PC-3 (cell line): Measurements from ENCODE around the gene SLC35B1. TPM values are rescaled to one million over a fixed set of nuclear protein-coding genes. Genes with fewer than 3 reads are reported as not detected.

Source experiments
- ATAC-seq: fragments of 200-7000 bp; cut with Tn5 transposase; 2 replicates; pipeline ENCODE4 v1.9.1; 2020; ENCODE audit warnings: mild to moderate bottlenecking, moderate library complexity
- BruUV-seq: library from RNA; stranded (reverse); fragments of 400-500 nt; replicated peaks from 2 replicates; lab custom pipeline; 2021; lab: Mats Ljungman, UMichigan
- CTCF ChIA-PET: fragments of 300-600 bp; sonication (Branson Sonifier 250); formaldehyde crosslinking; loops from one replicate; lab custom pipeline; 2022; ENCODE audit warnings: antibody characterized with exemption; lab: Charles Lee
- POLR2A ChIA-PET: fragments of 300-600 bp; sonication (Branson Sonifier 250); formaldehyde crosslinking; loops from one replicate; lab custom pipeline; 2022; ENCODE audit warnings: antibody characterized with exemption; ENCODE audit not compliant: unreplicated experiment; lab: Charles Lee
- DNase-seq: peaks from one replicate; pipeline ENCODE4 v3.0.0-alpha.2; 2015
- H2AFZ ChIP-seq: fragments of 300-600 bp; sonication (generic); 2 replicates; pipeline ENCODE4 v1.6.0; 2016; ENCODE audit warnings: antibody characterized with exemption, low read length
- H3F3A ChIP-seq: fragments of 300-600 bp; sonication (generic); one replicate; pipeline ENCODE4 v1.6.0; 2017; ENCODE audit warnings: antibody characterized with exemption, low read length, control low read depth, mild to moderate bottlenecking; ENCODE audit not compliant: unreplicated experiment
- H3K27ac ChIP-seq: fragments of 300-600 bp; sonication (generic); 2 replicates; pipeline ENCODE4 v1.5.1; 2016; ENCODE audit warnings: mild to moderate bottlenecking, low read length
- H3K27me3 ChIP-seq: fragments of 300-600 bp; sonication (generic); 2 replicates; pipeline ENCODE4 v1.6.1; 2016; ENCODE audit warnings: low read length, mixed read lengths
- H3K36me3 ChIP-seq: fragments of 300-600 bp; sonication (generic); 2 replicates; pipeline ENCODE4 v1.6.1; 2016; ENCODE audit warnings: low read depth, mixed run types, low read length, mixed read lengths
- H3K4me1 ChIP-seq: fragments of 300-600 bp; sonication (generic); 2 replicates; pipeline ENCODE4 v1.5.1; 2016; ENCODE audit warnings: low read length; ENCODE audit not compliant: insufficient read depth
- H3K4me2 ChIP-seq: fragments of 300-600 bp; sonication (generic); 2 replicates; pipeline ENCODE4 v1.6.0; 2016; ENCODE audit warnings: low read length
- H3K4me3 ChIP-seq: fragments of 300-600 bp; sonication (generic); 2 replicates; pipeline ENCODE4 v1.5.1; 2016; ENCODE audit warnings: mild to moderate bottlenecking, low read length, mixed read lengths
- H3K79me2 ChIP-seq: fragments of 300-600 bp; sonication (generic); 2 replicates; pipeline ENCODE4 v1.6.1; 2017; ENCODE audit warnings: low read length, mixed read lengths
- H3K9ac ChIP-seq: fragments of 300-600 bp; sonication (generic); 2 replicates; pipeline ENCODE4 v1.6.0; 2016; ENCODE audit warnings: mild to moderate bottlenecking, low read length
- H3K9me2 ChIP-seq: fragments of 300-600 bp; sonication (generic); replicated peaks from 2 replicates; pipeline ENCODE4 v1.6.1; 2016; ENCODE audit warnings: mixed run types, low read length, mixed read lengths
- H3K9me3 ChIP-seq: fragments of 300-600 bp; sonication (generic); 2 replicates; pipeline ENCODE4 v1.6.1; 2016; ENCODE audit warnings: low read length, mixed read lengths
- H4K20me1 ChIP-seq: fragments of 300-600 bp; sonication (generic); 2 replicates; pipeline ENCODE4 v1.6.1; 2016; ENCODE audit warnings: low read length, mixed read lengths
- EZH2 ChIP-seq: fragments of 300-600 bp; sonication (generic); IDR thresholded peaks from one replicate; pipeline ENCODE4 v1.6.1; 2017; ENCODE audit warnings: antibody characterized with exemption, mild to moderate bottlenecking, low read length; ENCODE audit not compliant: unreplicated experiment
- EZH2phosphoT487 ChIP-seq: fragments of 300-600 bp; sonication (generic); IDR thresholded peaks from 2 replicates; pipeline ENCODE4 v1.6.1; 2018; ENCODE audit warnings: mild to moderate bottlenecking, antibody characterized with exemption, low read length, borderline replicate concordance
- intact Hi-C: fragments of 100-400 bp; cut with micrococcal nuclease; formaldehyde crosslinking; loops from 2 replicates; pipeline ENCODE4 v1.9.0; 2023
- total RNA-seq: library from RNA; depleted of rRNA; stranded (reverse); fragments of >200 nt; gene quantifications from 2 replicates; pipeline ENCODE4 v1.2.3, GENCODE V29; 2014
- TF ChIP-seq, protein P1 (sequence below): fragments of 300-600 bp; sonication (generic); conservative IDR thresholded peaks from 2 replicates; pipeline ENCODE4 v1.5.1; 2017; ENCODE audit warnings: antibody characterized with exemption, low read depth, mild to moderate bottlenecking, low read length

The SLC35B1 gene
- total RNA-seq, 1 experiment from 2014 or later, result 211 TPM

DNA sequence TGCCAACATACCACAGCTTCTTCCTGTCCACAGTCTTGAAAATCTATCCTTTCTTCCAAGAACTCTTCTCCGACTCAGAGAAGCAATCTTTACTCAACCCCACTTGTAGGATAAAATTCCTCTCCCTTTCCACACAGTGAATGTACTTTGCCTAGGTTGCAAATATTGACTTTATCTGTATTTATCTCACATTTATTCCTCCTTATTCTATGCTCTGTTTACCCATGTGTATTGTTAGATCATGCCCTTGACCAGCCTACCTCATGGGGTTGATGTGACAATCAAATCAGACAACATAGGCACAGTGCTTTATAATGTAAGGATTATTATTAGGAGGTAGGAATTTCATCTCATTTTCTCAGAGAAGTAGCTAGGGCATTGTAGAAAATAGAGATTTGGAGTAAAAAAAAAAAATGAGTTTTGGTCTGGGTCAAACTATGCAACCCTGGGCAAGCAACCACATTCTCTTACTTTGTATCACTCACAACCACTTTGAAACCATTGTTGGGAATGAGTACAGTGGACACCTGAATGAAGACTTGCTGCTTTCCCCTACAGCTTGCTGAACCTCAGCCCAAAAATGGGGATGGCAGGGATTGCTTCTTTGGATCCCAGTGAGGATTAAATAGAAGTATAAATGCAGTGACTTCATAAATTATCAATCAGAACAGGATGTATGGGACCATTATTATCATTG lies 9.1 kb upstream of the SLC35B1 start:
- Histone ChIP-seq H2AFZ (no peak overlapping the region), H3K27me3 (no peaks in the 10 kb centered on the region), H3K9me2 (no peaks in the 10 kb centered on the region), H3K4me1 (no peaks in the 10 kb centered on the region), H4K20me1 (no peaks in the 10 kb centered on the region), H3K27ac (no peak overlapping the region), H3K79me2 (no peaks in the 10 kb centered on the region), H3K4me2 (no peak overlapping the region), H3K36me3 (no peaks in the 10 kb centered on the region; the same call in 1 of the 2 replicates), H3K9me3 (no peaks in the 10 kb centered on the region), H3K4me3 (no peak overlapping the region), H3F3A (no peaks in the 10 kb centered on the region), H3K9ac (no peak overlapping the region)
- DNase-seq (no peak), ATAC-seq (no peak)
- ChIA-PET CTCF (no interaction called here), POLR2A (no interaction called here)
- intact Hi-C loops, result no loop called here
- no TSS peak for BruUV-seq
- TF ChIP-seq EZH2phosphoT487 (no peak), EZH2 (no peak)
- TF ChIP-seq, protein P1, sequence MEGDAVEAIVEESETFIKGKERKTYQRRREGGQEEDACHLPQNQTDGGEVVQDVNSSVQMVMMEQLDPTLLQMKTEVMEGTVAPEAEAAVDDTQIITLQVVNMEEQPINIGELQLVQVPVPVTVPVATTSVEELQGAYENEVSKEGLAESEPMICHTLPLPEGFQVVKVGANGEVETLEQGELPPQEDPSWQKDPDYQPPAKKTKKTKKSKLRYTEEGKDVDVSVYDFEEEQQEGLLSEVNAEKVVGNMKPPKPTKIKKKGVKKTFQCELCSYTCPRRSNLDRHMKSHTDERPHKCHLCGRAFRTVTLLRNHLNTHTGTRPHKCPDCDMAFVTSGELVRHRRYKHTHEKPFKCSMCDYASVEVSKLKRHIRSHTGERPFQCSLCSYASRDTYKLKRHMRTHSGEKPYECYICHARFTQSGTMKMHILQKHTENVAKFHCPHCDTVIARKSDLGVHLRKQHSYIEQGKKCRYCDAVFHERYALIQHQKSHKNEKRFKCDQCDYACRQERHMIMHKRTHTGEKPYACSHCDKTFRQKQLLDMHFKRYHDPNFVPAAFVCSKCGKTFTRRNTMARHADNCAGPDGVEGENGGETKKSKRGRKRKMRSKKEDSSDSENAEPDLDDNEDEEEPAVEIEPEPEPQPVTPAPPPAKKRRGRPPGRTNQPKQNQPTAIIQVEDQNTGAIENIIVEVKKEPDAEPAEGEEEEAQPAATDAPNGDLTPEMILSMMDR, result no peak

DNA sequence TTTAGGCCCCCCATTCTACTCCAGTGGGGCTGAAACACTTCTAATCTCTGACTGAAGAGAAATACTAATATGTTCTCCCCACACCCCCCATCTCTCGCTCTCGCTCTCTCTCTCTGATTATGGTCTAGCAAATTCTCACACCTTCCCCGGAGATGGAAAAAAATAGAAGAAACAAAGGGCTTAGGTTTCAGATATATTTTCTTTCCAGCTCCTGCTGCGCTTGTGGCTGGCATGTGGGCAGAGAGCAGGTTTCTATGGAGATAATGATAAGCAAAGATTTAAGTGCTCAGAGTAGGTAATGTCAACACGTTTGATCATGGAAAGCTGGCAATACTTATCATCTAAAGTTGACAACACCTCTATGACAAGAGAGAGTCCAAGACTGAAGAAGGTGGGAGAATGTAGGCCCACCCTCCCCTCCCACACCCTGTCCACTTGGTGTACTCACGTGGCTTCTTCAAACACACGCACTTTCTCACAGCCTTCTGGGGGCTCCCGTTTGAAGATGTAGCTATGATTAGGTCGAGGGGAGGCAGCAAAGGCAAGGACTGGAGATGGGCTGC lies 8.0 kb upstream of the SLC35B1 start:
- Histone ChIP-seq H3K4me2 (no peak overlapping the region), H3K79me2 (no peaks in the 10 kb centered on the region), H3K4me1 (no peaks in the 10 kb centered on the region), H3K9ac (no peak overlapping the region), H3K27ac (no peak overlapping the region), H3K4me3 (no peak overlapping the region), H3F3A (no peaks in the 10 kb centered on the region), H3K9me3 (no peaks in the 10 kb centered on the region), H4K20me1 (no peaks in the 10 kb centered on the region), H3K9me2 (no peaks in the 10 kb centered on the region), H3K27me3 (no peaks in the 10 kb centered on the region), H2AFZ (no peak overlapping the region), H3K36me3 (no peaks in the 10 kb centered on the region; the same call in 1 of the 2 replicates)
- no TSS peak for BruUV-seq
- ChIA-PET POLR2A (no interaction called here), CTCF (no interaction called here)
- TF ChIP-seq, protein P1, result no peak
- intact Hi-C loops, result no loop called here
- DNase-seq (no peak), ATAC-seq (no peak)

DNA sequence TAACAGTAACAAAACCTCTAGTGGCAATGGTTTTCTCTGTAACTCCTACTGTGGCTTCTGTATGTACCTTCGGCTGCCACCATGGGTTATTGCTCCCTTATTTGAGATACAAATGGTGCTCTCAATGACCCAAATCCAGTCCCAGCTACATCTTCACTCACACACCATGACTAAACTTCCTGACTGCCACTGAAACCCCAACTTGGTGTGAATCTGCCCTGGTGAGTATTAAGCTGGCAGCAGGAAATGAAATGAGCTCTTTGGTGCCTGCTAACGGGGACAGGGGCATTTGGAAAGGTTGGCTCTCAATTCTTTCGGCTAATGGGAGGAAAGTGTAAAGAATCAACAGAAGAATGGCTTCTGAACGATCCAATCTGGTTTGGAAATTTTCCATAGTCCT lies 7.5 kb upstream of the SLC35B1 start:
- H2AFZ ChIP-seq, result no peak overlapping the region
- no peak overlapping the region for H3K9ac ChIP-seq
- ChIA-PET CTCF (no interaction called here), POLR2A (no interaction called here)
- DNase-seq (no peak), ATAC-seq (no peak)
- no peak overlapping the region for H3K4me3 ChIP-seq
- no peak for TF ChIP-seq EZH2
- TF ChIP-seq, protein P1, result no peak
- H3K4me1 ChIP-seq, result no peaks in the 10 kb centered on the region
- H4K20me1 ChIP-seq, result no peaks in the 10 kb centered on the region
- H3F3A ChIP-seq, result no peaks in the 10 kb centered on the region
- H3K27me3 ChIP-seq, result no peaks in the 10 kb centered on the region
- H3K9me2 ChIP-seq, result no peaks in the 10 kb centered on the region
- no TSS peak for BruUV-seq
- H3K4me2 ChIP-seq, result no peak overlapping the region
- H3K79me2 ChIP-seq, result no peaks in the 10 kb centered on the region
- no peaks in the 10 kb centered on the region; the same call in 1 of the 2 replicates for H3K36me3 ChIP-seq
- no peak overlapping the region for H3K27ac ChIP-seq
- H3K9me3 ChIP-seq, result no peaks in the 10 kb centered on the region
- intact Hi-C loops, result no loop called here
